ENCODE data around the gene TSEN2. TPM values are rescaled to one million over a fixed set of nuclear protein-coding genes. Genes with fewer than 3 reads are reported as not detected.

The TSEN2 gene
- total and polyA plus RNA-seq, 2 of the 4 experiments (the other 2 are of a cell fraction), result 9.5 to 14.2 TPM

DNA sequence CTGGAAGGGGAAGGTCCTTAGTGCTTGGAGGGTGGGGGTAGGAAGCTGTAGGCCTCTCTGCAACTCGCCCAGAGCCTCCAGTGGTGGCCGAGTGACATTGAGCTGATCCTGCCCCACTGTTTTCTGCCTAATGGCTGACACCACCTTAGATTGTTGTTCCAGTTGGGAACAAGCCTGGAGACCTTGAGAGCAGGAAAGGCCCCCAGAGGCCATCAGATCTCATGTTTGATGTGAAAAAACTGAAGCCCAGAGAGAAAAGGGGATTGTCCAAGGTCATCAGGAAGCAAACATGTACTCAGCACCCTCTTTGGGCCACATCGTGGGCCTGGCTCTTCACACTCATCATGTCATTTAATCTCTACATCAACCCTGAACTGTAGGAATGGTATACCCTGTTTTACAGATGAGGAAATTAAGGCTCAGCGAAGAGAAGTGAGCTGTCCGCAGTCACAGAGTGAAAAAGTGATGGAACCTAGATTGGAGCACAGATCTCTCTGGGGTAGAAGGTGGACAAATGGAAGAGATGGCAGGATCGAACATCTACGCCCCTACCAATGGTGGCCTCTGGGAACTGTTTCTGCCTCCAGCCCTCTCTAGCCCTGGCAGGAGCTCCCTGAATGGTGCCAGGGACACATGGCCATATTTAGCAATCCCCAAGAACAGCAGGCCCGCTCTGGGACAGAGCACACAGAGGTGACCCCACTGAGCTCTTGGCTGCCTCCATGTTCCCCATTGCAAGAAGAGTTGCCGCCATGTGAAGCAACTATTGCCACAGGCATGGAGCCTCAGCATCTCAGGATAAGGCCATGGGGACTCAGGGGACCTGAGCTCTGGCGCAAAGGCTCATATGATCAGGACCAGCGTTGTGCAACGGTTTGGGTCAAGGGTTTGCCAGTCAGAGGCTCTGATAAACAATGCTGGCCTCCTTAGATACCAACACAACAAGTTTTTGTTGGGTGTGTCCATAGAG is 31.6 kb upstream of the TSEN2 start:
- Histone ChIP-seq H4K20me1 (ENCODE audit: insufficient read depth, low read length) (no peaks in the 10 kb centered on the region), H3K56ac (ENCODE audit: extremely low read depth, insufficient read depth, low read length) (no peak overlapping the region), H2BK15ac (ENCODE audit: low read depth, low read length) (no peak overlapping the region), H3K9me1 (ENCODE audit: insufficient read depth, low read length) (peaks cover 3% of the 10 kb centered on the region; the same call in 1 of the 2 replicates), H3K14ac (replicated peaks; ENCODE audit: low read depth, low read length) (no peak overlapping the region), H3K79me1 (ENCODE audit: low read depth in 1 of 2, low read length in 2 of 2) (no peaks in the 10 kb centered on the region), H3K9ac (ENCODE audit: low read depth, low read length) (no peak overlapping the region), H2BK20ac (ENCODE audit: low read depth, low read length) (no peak overlapping the region), H2AK5ac (ENCODE audit: low read depth, low read length) (no peak overlapping the region), H3K36me3 (ENCODE audit: control insufficient read depth, insufficient read depth, low read length) (no peaks in the 10 kb centered on the region), H3K9me3 (ENCODE audit: control insufficient read depth, insufficient read depth, low read length) (peaks cover 5% of the 10 kb centered on the region; the same call in 1 of the 2 replicates), H2AK9ac (replicated peaks; ENCODE audit: low read depth, low read length, poor library complexity) (no peak overlapping the region), H2BK120ac (ENCODE audit: low read depth, low read length) (no peak overlapping the region), H3K23ac (ENCODE audit: low read depth, low read length) (no peak overlapping the region), H3K27ac (ENCODE audit: insufficient read depth, low read length) (no peak overlapping the region), H2BK5ac (ENCODE audit: low read depth, low read length, poor library complexity, severe bottlenecking) (no peak overlapping the region), H3K4me1 (ENCODE audit: control insufficient read depth, insufficient read depth, low read length) (peaks cover 4% of the 10 kb centered on the region; the same call in 1 of the 2 replicates), H3K27me3 (ENCODE audit: control insufficient read depth, insufficient read depth, low read length) (peaks cover 4% of the 10 kb centered on the region; the same call in 1 of the 2 replicates), H3K4ac (ENCODE audit: low read depth, low read length) (no peak overlapping the region), H3K4me3 (ENCODE audit: insufficient read depth, low read depth, low read length) (no peak overlapping the region), H4K5ac (ENCODE audit: low read depth, low read length) (no peak overlapping the region), H2AFZ (replicated peaks; ENCODE audit: low read length, poor library complexity) (no peak overlapping the region), H3K4me2 (ENCODE audit: low read depth, low read length) (no peak overlapping the region), H4K91ac (ENCODE audit: insufficient read depth, low read depth, low read length) (no peak overlapping the region), H4K8ac (ENCODE audit: low read depth in 2 of 2, low read length in 2 of 2) (no peak overlapping the region), H3K18ac (ENCODE audit: low read depth, low read length) (no peak overlapping the region)
- WGBS, 2 experiments (ENCODE audit: extremely low coverage in 2 of 2, insufficient read length in 1 of 2), result 70% methylated on average over 4 of the region's 12 CpGs; no CpG with 5 or more reads in 1 of the 2 experiments
- dilution Hi-C loops (cut with HindIII; ENCODE audit: low sequenced_read_pairs, unreplicated experiment), result no loop called here
- in situ Hi-C loops (cut with MboI; ENCODE audit: low sequenced_read_pairs), result no loop called here
- no TSS peak for BruUV-seq (replicated peaks)
- ChIA-PET CTCF (no interaction called here), POLR2A (ENCODE audit: unreplicated experiment) (no interaction called here)
- no peak for ATAC-seq (ENCODE audit: low read depth)
- DNase-seq, result no peak
- intact Hi-C loops (cut with micrococcal nuclease), result no loop called here
- TF ChIP-seq FOS (IDR thresholded peaks at IDR 0.05; ENCODE audit: low read depth, low read length) (no peak), CEBPB (IDR thresholded peaks at IDR 0.05; ENCODE audit: low read depth, low read length) (no peak), CHD1 (IDR thresholded peaks at IDR 0.05; ENCODE audit: low read depth, low read length) (no peak)
- TF ChIP-seq, protein P1, sequence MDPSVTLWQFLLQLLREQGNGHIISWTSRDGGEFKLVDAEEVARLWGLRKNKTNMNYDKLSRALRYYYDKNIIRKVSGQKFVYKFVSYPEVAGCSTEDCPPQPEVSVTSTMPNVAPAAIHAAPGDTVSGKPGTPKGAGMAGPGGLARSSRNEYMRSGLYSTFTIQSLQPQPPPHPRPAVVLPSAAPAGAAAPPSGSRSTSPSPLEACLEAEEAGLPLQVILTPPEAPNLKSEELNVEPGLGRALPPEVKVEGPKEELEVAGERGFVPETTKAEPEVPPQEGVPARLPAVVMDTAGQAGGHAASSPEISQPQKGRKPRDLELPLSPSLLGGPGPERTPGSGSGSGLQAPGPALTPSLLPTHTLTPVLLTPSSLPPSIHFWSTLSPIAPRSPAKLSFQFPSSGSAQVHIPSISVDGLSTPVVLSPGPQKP (IDR thresholded peaks at IDR 0.05; ENCODE audit: borderline replicate concordance, low read depth, low read length), result no peak
- TF ChIP-seq, protein P2, sequence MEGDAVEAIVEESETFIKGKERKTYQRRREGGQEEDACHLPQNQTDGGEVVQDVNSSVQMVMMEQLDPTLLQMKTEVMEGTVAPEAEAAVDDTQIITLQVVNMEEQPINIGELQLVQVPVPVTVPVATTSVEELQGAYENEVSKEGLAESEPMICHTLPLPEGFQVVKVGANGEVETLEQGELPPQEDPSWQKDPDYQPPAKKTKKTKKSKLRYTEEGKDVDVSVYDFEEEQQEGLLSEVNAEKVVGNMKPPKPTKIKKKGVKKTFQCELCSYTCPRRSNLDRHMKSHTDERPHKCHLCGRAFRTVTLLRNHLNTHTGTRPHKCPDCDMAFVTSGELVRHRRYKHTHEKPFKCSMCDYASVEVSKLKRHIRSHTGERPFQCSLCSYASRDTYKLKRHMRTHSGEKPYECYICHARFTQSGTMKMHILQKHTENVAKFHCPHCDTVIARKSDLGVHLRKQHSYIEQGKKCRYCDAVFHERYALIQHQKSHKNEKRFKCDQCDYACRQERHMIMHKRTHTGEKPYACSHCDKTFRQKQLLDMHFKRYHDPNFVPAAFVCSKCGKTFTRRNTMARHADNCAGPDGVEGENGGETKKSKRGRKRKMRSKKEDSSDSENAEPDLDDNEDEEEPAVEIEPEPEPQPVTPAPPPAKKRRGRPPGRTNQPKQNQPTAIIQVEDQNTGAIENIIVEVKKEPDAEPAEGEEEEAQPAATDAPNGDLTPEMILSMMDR (conservative IDR thresholded peaks at IDR 0.05; ENCODE audit: low read depth, low read length), result no peak

Measured in IMR-90 (cell line).